Nephron progenitor cell (in vitro differentiated cells): ENCODE measurements around the gene FBXO5.
"Not testable (repeated sequence)": the region's sequence is repeated elsewhere in the genome, so short reads cannot be mapped to it uniquely, and the experiment has no call there.

ENCODE experiments used
- DNase-seq: peaks from one replicate; pipeline ENCODE4 v3.0.0; 2021
- H3K27ac Mint-ChIP-seq: 2 replicates; pipeline ENCODE4 v1.8.0; 2021; ENCODE audit warnings: mild to moderate bottlenecking, moderate library complexity, mixed read lengths
- H3K27me3 Mint-ChIP-seq: 2 replicates; pipeline ENCODE4 v1.8.0; 2021; ENCODE audit warnings: mild to moderate bottlenecking, low read depth, mixed read lengths; ENCODE audit not compliant: poor library complexity
- H3K36me3 Mint-ChIP-seq: 2 replicates; pipeline ENCODE4 v1.8.0; 2021; ENCODE audit warnings: low read depth, mixed read lengths
- H3K4me1 Mint-ChIP-seq: 2 replicates; pipeline ENCODE4 v1.8.0; 2021; ENCODE audit warnings: mixed read lengths
- H3K4me3 Mint-ChIP-seq: 2 replicates; pipeline ENCODE4 v1.8.0; 2021; ENCODE audit warnings: mild to moderate bottlenecking, moderate library complexity, mixed read lengths
- H3K9me3 Mint-ChIP-seq: 2 replicates; pipeline ENCODE4 v1.8.0; 2021; ENCODE audit warnings: mild to moderate bottlenecking, moderate library complexity, mixed read lengths
- CTCF ChIP-seq: fragments of 200-600 bp; sonication (generic); IDR thresholded peaks from 2 replicates; pipeline ENCODE4 v1.5.0; 2021; ENCODE audit warnings: antibody characterized with exemption

Gene FBXO5

GRCh38 chr6:153013438-153013837 lies 30.6 kb upstream of the FBXO5 start:
- no peaks in the 10 kb centered on the region for H3K9me3 Mint-ChIP-seq
- H3K36me3 Mint-ChIP-seq = no peaks in the 10 kb centered on the region
- H3K4me1 Mint-ChIP-seq = no peaks in the 10 kb centered on the region
- TF ChIP-seq CTCF = no peak
- no peak overlapping the region for H3K4me3 Mint-ChIP-seq
- no peak overlapping the region for H3K27ac Mint-ChIP-seq
- H3K27me3 Mint-ChIP-seq = no peaks in the 10 kb centered on the region
- no peak for DNase-seq

DNA sequence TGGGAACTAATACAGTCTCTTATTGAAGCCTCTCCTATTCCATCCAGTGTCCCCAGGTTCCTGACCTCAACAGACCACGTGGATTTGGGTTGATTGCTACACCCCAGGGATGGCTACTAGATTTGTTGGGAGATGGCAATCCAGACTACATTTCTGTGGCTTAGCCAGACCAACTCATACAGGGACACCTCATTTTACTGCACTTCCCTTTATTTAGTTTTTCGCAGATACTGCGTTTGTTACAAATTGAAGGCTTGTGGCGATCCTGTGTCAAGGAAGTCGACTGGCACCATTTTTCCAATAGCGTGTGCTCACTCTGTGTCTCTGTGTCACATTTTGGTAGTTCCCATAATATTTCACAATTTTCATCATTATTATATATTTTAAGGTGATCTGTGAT lies 30.0 kb upstream of the FBXO5 start:
- DNase-seq = no peak
- H3K27ac Mint-ChIP-seq = no peak overlapping the region

GRCh38 chr6:153003366-153003690 lies 20.5 kb upstream of the FBXO5 start:
- H3K4me3 Mint-ChIP-seq = peak overlapping the region; percentile 95
- DNase-seq = no peak
- peak overlapping the region; percentile 100 for H3K27ac Mint-ChIP-seq
- no peak for TF ChIP-seq CTCF
- H3K9me3 Mint-ChIP-seq = no peaks in the 10 kb centered on the region
- H3K36me3 Mint-ChIP-seq = peaks cover 14% of the 10 kb centered on the region
- no peaks in the 10 kb centered on the region for H3K27me3 Mint-ChIP-seq
- H3K4me1 Mint-ChIP-seq = peaks cover 39% of the 10 kb centered on the region

More for the DNA sequence above, 30.0 kb upstream of the FBXO5 start:
- no peaks in the 10 kb centered on the region for H3K36me3 Mint-ChIP-seq
- H3K4me3 Mint-ChIP-seq = no peak overlapping the region
- H3K9me3 Mint-ChIP-seq = no peaks in the 10 kb centered on the region
- H3K27me3 Mint-ChIP-seq = no peaks in the 10 kb centered on the region
- H3K4me1 Mint-ChIP-seq = no peaks in the 10 kb centered on the region
- TF ChIP-seq CTCF = no peak

DNA sequence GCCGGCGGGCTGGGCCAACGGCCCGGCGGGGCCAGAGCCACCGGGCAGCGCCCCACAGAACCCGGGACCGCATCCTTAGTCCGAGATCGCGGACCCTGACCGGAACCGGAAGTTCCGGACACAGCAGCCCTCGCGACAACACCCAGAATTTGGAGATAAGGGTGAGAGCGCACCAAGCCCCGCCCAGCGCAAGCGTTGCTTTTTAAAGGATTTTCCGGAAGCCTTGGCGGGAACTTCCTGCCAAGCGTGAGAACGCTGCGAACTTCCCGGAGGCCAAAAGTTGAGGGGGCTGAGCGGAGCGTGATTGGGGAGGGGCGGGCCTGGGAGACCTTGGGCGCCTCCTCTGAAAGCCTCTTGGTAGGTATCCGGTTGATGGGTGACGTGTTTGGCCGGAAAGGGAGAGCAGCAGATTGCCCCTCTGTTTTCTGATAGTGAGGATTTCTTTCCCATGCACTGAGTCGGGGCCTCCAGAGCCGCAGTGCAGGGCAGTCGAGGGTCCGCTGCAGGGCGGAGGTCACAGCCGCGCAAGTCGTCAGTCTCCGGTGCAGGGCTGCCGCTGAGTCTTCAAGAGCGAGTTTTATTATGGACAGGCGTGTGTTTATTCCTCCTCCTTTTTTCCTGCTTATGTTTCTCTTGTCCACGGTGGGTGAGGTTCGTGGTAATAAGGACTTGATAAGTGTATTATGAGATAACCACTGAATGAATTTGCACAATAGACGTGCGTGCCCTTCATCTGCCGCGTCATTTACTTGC lies 19.9 kb upstream of the FBXO5 start, which contains the start of gene MTRF1L:
MTRF1L (minus strand) TSS at position 97 of the 753 bp plus-strand sequence; CDS start at position 73, 24 bp downstream.
- peaks cover 14% of the 10 kb centered on the region for H3K36me3 Mint-ChIP-seq
- H3K4me3 Mint-ChIP-seq = peak within 1 kb of the TSS; percentile 95
- H3K27ac Mint-ChIP-seq = peak within 1 kb of the TSS; percentile 100
- no peaks in the 10 kb centered on the region for H3K9me3 Mint-ChIP-seq
- H3K4me1 Mint-ChIP-seq = peaks cover 39% of the 10 kb centered on the region
- no peak for TF ChIP-seq CTCF
- peak; percentile 92 for DNase-seq
- H3K27me3 Mint-ChIP-seq = no peaks in the 10 kb centered on the region

DNA sequence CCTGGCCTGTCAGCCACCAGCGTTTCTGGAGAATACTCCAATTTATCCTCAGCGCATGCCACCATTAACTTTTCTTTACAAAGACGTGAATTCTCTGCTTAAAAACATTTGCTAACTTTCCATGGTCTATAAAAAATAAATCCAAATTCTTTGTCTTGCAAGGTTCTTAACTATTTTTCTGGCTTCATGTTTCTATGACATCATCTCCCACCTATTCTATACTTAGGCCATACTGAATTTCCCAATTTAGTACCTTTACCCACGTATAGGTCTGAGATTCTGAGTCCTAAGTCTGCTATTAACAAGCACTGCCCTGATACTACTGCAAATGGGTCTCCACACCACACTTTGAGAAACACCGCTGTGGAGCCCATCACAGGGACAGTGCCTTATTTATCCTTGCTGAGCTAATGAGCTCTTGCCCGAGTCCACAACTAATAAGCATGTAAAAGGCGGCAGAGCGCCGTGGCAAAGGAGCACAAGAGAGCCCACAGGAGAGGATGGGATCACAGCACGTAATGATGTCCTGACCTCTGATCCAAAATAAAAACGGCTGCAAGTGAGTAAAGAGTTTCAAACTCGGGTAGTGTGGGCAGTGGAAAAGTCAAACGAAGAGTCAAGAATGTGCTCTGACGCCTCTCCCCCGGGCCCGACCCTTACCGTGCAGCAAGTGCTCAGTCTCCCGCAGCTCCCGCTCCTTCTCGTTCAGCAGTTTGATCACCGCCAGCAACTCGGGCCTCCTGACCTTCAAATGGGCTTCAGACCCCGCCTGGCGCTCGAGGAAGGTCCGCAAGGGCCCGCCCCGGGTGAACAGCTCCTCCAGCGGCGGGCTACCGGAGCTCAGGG lies 19.1 kb upstream of the FBXO5 start:
- peak overlapping the region; percentile 95 for H3K4me3 Mint-ChIP-seq
- no peaks in the 10 kb centered on the region for H3K27me3 Mint-ChIP-seq
- no peaks in the 10 kb centered on the region for H3K9me3 Mint-ChIP-seq
- DNase-seq = peak; percentile 34
- no peak for TF ChIP-seq CTCF
- peaks cover 20% of the 10 kb centered on the region for H3K36me3 Mint-ChIP-seq
- H3K4me1 Mint-ChIP-seq = peaks cover 39% of the 10 kb centered on the region
- H3K27ac Mint-ChIP-seq = peak overlapping the region; percentile 96

- Mint-ChIP-seq H3K27ac (peak overlapping the region; percentile 39), H3K36me3 (peaks cover 24% of the 10 kb centered on the region), H3K4me1 (peaks cover 39% of the 10 kb centered on the region), H3K4me3 (peak overlapping the region; percentile 95)
- H3K9me3 Mint-ChIP-seq, H3K27me3 Mint-ChIP-seq, DNase-seq: not testable (repeated sequence)
Measured at GRCh38 chr6:153000790-153001189, 17.9 kb upstream of the FBXO5 start.
